Fibroblast of lung (primary cell): ENCODE results near the gene INSIG1.

ENCODE experiments used
- EZH2 ChIP-seq: IDR thresholded peaks from 2 replicates; pipeline ENCODE4 v1.5.1; 2012; ENCODE audit warnings: low read length, control low read depth, mild to moderate bottlenecking; ENCODE audit errors: missing control alignments
- TF ChIP-seq, protein P1 (sequence below), 2 donors: IDR thresholded peaks in 1 of 2; conservative IDR thresholded peaks in 1 of 2; 1 replicate in 1 of 2; 2 replicates in 1 of 2; pipeline ENCODE4 v1.5.1; 2011 to 2012; ENCODE audit warnings: low read length in 2 of 2, control low read depth in 1 of 2, inconsistent platforms in 1 of 2, low read depth in 1 of 2, mild to moderate bottlenecking in 1 of 2

DNA sequence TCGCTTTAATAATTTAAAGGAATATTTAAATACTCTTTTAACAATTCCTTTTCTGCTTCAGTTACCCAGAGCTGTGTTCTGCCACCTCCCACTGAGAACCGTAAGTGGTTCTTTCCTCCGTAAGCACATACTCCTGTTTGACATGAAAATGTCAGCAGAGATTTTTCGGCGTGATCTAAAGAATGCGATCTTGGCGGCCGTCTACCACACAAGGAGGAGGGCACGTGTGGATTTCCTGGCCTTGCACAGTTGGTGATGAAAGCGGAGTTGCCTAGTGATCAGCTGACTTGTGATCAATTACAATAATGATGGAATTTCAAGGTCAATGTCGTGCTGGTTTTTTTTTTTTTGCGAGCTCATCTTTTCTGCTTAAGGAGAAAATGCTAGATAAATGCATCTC, 35.6 kb upstream of the INSIG1 start:
- TF ChIP-seq, protein P1, sequence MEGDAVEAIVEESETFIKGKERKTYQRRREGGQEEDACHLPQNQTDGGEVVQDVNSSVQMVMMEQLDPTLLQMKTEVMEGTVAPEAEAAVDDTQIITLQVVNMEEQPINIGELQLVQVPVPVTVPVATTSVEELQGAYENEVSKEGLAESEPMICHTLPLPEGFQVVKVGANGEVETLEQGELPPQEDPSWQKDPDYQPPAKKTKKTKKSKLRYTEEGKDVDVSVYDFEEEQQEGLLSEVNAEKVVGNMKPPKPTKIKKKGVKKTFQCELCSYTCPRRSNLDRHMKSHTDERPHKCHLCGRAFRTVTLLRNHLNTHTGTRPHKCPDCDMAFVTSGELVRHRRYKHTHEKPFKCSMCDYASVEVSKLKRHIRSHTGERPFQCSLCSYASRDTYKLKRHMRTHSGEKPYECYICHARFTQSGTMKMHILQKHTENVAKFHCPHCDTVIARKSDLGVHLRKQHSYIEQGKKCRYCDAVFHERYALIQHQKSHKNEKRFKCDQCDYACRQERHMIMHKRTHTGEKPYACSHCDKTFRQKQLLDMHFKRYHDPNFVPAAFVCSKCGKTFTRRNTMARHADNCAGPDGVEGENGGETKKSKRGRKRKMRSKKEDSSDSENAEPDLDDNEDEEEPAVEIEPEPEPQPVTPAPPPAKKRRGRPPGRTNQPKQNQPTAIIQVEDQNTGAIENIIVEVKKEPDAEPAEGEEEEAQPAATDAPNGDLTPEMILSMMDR (conservative IDR thresholded peaks at IDR 0.05 in 1 of 2, IDR thresholded peaks at IDR 0.05 in 1 of 2; ENCODE audit: low read depth in 1 of 2, low read length in 2 of 2), result no peak
- no peak for TF ChIP-seq EZH2
